Tibial artery (tissue), 4 donors: ENCODE results near the gene RERE.

Source experiments
- DNase-seq, 2 donors: peaks; one replicate each; pipeline ENCODE4 v3.0.0-alpha.2; 2019
- H3K27ac ChIP-seq, 2 donors: fragments of 200-600 bp; sonication (generic) in 1 of 2; 1 replicate in 1 of 2; 2 replicates in 1 of 2; pipeline ENCODE4 v1.5.1; 2018 to 2019; ENCODE audit warnings: mild to moderate bottlenecking in 1 of 2
- H3K27me3 ChIP-seq, 2 donors: fragments of 200-600 bp; sonication (generic) in 1 of 2; one replicate each; pipeline versions ENCODE4 v1.5.1 to v1.6.0; 2016 to 2019
- H3K36me3 ChIP-seq, 3 donors: fragments of 200-600 bp; sonication (generic) in 2 of 3; one replicate each; pipeline ENCODE4 v1.5.1; 2016 to 2019; ENCODE audit warnings: mild to moderate bottlenecking in 2 of 3
- H3K4me1 ChIP-seq, 4 donors: fragments of 200-600 bp; sonication (generic) in 2 of 4; 1 replicate in 3 of 4; 2 replicates in 1 of 4; pipeline ENCODE4 v1.5.1; 2016 to 2019
- H3K4me3 ChIP-seq, 2 donors: fragments of 200-600 bp; sonication (generic) in 1 of 2; 1 replicate in 1 of 2; 2 replicates in 1 of 2; pipeline ENCODE4 v1.5.1; 2018 to 2019; ENCODE audit warnings: mild to moderate bottlenecking in 2 of 2
- H3K9me3 ChIP-seq, 3 donors: fragments of 200-600 bp; sonication (generic) in 1 of 3; one replicate each; pipeline ENCODE4 v1.5.1; 2016 to 2019
- intact Hi-C: fragments of 100-400 bp; cut with DNase I; formaldehyde crosslinking; loops from one replicate; pipeline ENCODE4 v1.15.0; 2023; ENCODE audit warnings: low total_unique reads
- TF ChIP-seq, protein P1 (sequence below), 2 experiments: fragments of 200-600 bp in 1 of 2; fragments of 450-650 bp in 1 of 2; IDR thresholded peaks; one replicate each; pipeline ENCODE4 v1.5.1; 2017 to 2019; ENCODE audit warnings: antibody characterized with exemption in 2 of 2, mild to moderate bottlenecking in 1 of 2, moderate library complexity in 1 of 2

The RERE gene

DNA sequence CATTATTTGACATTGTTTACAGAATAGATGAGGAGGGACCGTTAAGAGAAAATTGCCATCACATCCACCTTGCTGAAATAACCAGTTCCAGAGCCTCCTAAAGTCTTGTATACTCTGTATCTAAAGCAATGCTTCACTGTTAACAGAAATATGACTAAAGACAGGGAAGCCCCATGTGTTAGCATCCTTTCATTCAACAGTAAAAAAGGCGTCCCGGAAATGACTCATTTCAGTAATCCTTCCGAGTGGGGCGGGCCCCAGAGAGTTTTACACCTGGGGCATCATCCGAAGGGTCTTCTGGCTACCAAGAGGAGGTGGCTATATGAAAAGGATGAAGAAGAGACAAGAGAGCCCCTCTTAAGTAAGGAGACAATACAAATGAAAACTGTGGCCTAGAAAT lies 272.4 kb downstream of the RERE start:
- intact Hi-C loops = no loop called here
- Histone ChIP-seq H3K36me3 (peaks cover 0 to 3% (median 0%) of the 10 kb centered on the region in 3 donors), H3K4me3 (no peak overlapping the region), H3K27me3 (no peaks in the 10 kb centered on the region), H3K27ac (no peak overlapping the region), H3K9me3 (no peaks in the 10 kb centered on the region), H3K4me1 (peaks cover 0 to 24% (median 10%) of the 10 kb centered on the region in 4 donors)
- no peak for DNase-seq
- TF ChIP-seq, protein P1, sequence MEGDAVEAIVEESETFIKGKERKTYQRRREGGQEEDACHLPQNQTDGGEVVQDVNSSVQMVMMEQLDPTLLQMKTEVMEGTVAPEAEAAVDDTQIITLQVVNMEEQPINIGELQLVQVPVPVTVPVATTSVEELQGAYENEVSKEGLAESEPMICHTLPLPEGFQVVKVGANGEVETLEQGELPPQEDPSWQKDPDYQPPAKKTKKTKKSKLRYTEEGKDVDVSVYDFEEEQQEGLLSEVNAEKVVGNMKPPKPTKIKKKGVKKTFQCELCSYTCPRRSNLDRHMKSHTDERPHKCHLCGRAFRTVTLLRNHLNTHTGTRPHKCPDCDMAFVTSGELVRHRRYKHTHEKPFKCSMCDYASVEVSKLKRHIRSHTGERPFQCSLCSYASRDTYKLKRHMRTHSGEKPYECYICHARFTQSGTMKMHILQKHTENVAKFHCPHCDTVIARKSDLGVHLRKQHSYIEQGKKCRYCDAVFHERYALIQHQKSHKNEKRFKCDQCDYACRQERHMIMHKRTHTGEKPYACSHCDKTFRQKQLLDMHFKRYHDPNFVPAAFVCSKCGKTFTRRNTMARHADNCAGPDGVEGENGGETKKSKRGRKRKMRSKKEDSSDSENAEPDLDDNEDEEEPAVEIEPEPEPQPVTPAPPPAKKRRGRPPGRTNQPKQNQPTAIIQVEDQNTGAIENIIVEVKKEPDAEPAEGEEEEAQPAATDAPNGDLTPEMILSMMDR (IDR thresholded peaks at IDR 0.05) = no peak

DNA sequence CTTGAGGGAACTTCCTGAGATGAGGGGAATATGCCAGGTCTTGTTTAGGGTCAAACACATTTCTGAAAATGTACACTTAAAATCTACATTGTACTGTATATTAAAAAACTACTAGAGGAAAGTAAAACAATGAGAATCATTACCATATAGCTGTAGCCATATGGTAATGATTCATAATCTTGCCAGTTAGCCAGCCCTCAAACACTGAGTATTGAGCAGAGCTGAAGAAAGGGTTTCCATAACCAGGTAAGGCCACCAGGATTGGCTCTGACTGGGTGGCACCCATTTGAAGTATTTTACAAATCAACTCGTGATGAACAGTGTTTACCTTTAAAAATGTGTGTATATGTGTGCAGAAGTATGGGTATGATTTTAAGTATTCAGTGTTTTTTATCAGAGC lies 272.8 kb downstream of the RERE start:
- DNase-seq = no peak
- Histone ChIP-seq H3K4me3 (no peak overlapping the region), H3K4me1 (peaks cover 0 to 29% (median 11%) of the 10 kb centered on the region in 4 donors), H3K27ac (no peak overlapping the region), H3K9me3 (no peaks in the 10 kb centered on the region), H3K36me3 (peaks cover 0 to 3% (median 0%) of the 10 kb centered on the region in 3 donors), H3K27me3 (no peaks in the 10 kb centered on the region)
- TF ChIP-seq, protein P1 (IDR thresholded peaks at IDR 0.05) = no peak
- intact Hi-C loops = no loop called here

DNA sequence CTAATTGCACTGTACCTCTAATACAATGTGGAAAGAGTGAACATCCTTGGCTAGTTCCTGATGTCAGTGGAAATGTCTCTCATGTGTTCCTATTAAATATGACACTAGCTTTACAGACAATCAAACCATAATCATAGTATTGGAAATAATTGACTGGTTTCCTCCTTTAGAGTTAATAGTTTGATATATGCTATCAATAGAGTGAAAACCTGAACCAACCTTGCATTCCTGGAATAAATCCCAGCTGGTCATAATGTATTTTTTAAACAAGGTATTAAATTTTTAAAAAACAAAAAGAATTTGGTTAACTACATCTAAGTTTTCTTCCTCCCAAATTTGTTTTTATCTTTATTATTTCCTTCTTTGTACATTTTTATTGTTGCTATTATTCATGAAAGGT lies 273.5 kb downstream of the RERE start:
- intact Hi-C loops = no loop called here
- no peak overlapping the region for H3K27ac ChIP-seq
- peaks cover 0 to 34% (median 11%) of the 10 kb centered on the region in 4 donors for H3K4me1 ChIP-seq
- H3K27me3 ChIP-seq = no peaks in the 10 kb centered on the region
- TF ChIP-seq, protein P1 (IDR thresholded peaks at IDR 0.05) = no peak
- H3K9me3 ChIP-seq = no peaks in the 10 kb centered on the region
- H3K4me3 ChIP-seq = no peak overlapping the region
- no peak for DNase-seq
- H3K36me3 ChIP-seq = peaks cover 0 to 3% (median 0%) of the 10 kb centered on the region in 3 donors

DNA sequence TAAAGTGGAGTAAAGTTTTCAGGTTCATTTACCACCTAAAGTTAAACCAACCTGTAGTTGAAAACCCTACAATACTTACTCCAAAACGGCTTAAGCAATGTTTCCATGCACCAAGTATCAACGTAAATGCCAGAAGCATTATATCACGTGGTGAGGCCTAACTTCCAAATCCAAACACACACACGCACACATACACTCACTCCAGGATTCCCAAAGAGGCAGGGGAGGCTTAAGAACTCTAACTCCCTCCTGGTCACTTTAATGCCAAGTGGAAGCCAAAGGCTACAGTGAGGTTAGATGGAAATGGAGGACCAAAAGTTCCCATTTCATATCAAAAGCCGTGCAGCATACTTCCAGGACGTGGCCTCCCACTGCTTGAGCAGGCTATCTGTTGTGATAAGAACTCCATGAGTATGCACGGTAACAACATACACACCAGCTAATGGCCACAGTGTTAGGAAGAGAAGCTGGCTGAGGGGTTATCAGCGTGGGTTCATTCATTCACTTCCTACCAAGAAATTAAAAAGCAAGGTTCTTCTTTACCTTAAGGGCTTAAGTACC lies 275.4 kb downstream of the RERE start:
- DNase-seq = no peak
- peaks cover 0 to 34% (median 9%) of the 10 kb centered on the region in 4 donors for H3K4me1 ChIP-seq
- intact Hi-C loops = no loop called here
- no peaks in the 10 kb centered on the region for H3K9me3 ChIP-seq
- TF ChIP-seq, protein P1 (IDR thresholded peaks at IDR 0.05) = no peak
- H3K36me3 ChIP-seq = peaks cover 0 to 3% (median 0%) of the 10 kb centered on the region in 3 donors
- H3K27ac ChIP-seq = peak overlapping the region; percentile 10 to 38
- H3K27me3 ChIP-seq = no peaks in the 10 kb centered on the region
- H3K4me3 ChIP-seq = no peak overlapping the region

DNA sequence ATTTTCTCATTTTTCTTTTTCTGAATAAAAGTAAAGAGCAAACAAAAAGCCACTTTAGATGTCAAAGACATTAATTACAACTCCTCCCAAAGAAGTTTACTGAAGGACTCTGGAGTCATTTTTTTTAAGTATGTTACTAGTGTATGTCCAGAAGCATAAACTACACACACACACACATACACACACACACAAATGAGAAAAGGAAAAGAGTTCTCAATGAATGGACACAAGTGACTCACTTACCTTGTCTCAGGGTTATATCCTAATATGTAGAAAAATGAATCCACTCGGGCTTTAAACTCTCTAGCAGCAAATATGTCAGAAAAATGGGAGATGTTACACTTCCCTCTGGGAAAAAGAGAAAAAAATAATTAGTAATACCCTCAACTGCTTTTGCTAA lies 276.5 kb downstream of the RERE start:
- no peaks in the 10 kb centered on the region for H3K9me3 ChIP-seq
- no peak for DNase-seq
- H3K4me1 ChIP-seq = peaks cover 0 to 34% (median 9%) of the 10 kb centered on the region in 4 donors
- H3K36me3 ChIP-seq = peaks cover 0 to 3% (median 0%) of the 10 kb centered on the region in 3 donors
- H3K27me3 ChIP-seq = no peaks in the 10 kb centered on the region
- intact Hi-C loops = no loop called here
- TF ChIP-seq, protein P1 (IDR thresholded peaks at IDR 0.05) = no peak
- H3K4me3 ChIP-seq = no peak overlapping the region
- peak overlapping the region; percentile 65 to 79 for H3K27ac ChIP-seq
